ENCODE data around the gene KRTAP10-8.

- TF ChIP-seq YY1 (IDR thresholded peaks at IDR 0.05; ENCODE audit: insufficient read depth, insufficient read length) (no peak), ZNF274 (IDR thresholded peaks at IDR 0.05; ENCODE audit: low read depth, low read length) (no peak), SUZ12 (IDR thresholded peaks at IDR 0.05; ENCODE audit: extremely low read depth, insufficient read depth, insufficient read length) (no peak)
Observed at GRCh38 chr21:44613386-44614155, 1.7 kb downstream of the KRTAP10-8 start.

Measured in NT2/D1 (cell line).